ENCODE measurements around the gene SDHD.

The SDHD gene

GRCh38 chr11:112106070-112106469, 19.4 kb downstream of the SDHD start:
- no peak for DNase-seq

- DNase-seq, result no peak
Observed at GRCh38 chr11:112113539-112114457, 27.1 kb downstream of the SDHD start.

- DNase-seq, result no peak
Observed at GRCh38 chr11:112114460-112114859, 27.8 kb downstream of the SDHD start.

GRCh38 chr11:112115386-112115785, 28.7 kb downstream of the SDHD start:
- no peak for DNase-seq

GRCh38 chr11:112118176-112118575, 31.5 kb downstream of the SDHD start:
- no peak for DNase-seq

GRCh38 chr11:112121981-112122615, 35.4 kb downstream of the SDHD start:
- no peak for DNase-seq

- DNase-seq, result no peak
Observed at GRCh38 chr11:112123129-112123528, 36.5 kb downstream of the SDHD start.

GRCh38 chr11:112127056-112127455, 40.4 kb downstream of the SDHD start:
- DNase-seq, result no peak

- DNase-seq, result peak; percentile 28
Observed at GRCh38 chr11:112128483-112129121, 41.9 kb downstream of the SDHD start.

- DNase-seq, result no peak
Observed at GRCh38 chr11:112129656-112130055, 43.0 kb downstream of the SDHD start.

GRCh38 chr11:112132737-112133136, 46.1 kb downstream of the SDHD start:
- DNase-seq, result no peak

- no peak for DNase-seq
Observed at GRCh38 chr11:112134473-112134872, 47.8 kb downstream of the SDHD start.

GRCh38 chr11:112143597-112143996, 56.9 kb downstream of the SDHD start:
- no peak for DNase-seq

All from femur (tissue), 1 donor.